ENCODE measurements around the gene ZMYND8.

DNA sequence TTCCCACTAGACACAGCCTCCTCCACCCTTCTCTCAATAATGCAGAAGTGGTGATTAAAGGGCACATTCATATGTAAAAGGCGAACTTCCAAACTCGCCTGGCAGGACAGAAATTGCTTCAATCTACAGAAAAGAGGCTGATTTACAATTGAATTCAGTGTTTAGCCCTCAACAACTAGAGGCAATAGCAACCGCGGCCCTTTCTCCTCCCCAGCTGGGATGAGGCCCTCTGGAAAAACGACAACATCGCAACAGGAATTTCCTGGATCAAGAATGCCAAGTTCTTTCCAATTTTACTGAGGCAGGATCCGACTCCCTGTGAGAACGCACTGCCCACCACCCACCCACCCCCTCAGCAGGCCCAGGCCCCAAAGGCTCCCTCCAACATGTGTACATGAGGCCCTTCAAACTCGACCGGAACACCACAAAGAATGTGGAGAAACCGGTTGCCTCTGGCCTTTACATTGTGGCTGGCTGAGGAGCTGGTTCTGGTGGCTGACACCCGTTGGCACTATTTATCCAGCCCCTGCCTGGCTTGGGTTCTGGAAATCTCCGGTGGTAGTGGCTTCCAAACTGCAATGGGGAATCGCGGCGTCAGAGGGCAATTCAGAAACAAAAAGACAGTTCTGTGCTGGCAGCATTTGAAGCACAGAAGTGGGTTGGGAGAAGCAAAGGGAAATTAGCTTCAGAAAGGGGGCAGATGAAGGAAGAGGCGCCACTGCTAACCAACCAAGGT lies 36.8 kb downstream of the ZMYND8 start:
- TF ChIP-seq, protein P1, sequence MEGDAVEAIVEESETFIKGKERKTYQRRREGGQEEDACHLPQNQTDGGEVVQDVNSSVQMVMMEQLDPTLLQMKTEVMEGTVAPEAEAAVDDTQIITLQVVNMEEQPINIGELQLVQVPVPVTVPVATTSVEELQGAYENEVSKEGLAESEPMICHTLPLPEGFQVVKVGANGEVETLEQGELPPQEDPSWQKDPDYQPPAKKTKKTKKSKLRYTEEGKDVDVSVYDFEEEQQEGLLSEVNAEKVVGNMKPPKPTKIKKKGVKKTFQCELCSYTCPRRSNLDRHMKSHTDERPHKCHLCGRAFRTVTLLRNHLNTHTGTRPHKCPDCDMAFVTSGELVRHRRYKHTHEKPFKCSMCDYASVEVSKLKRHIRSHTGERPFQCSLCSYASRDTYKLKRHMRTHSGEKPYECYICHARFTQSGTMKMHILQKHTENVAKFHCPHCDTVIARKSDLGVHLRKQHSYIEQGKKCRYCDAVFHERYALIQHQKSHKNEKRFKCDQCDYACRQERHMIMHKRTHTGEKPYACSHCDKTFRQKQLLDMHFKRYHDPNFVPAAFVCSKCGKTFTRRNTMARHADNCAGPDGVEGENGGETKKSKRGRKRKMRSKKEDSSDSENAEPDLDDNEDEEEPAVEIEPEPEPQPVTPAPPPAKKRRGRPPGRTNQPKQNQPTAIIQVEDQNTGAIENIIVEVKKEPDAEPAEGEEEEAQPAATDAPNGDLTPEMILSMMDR (conservative IDR thresholded peaks at IDR 0.05), result no peak
- peak; percentile 58; the same call in 1 of the 2 replicates for TF ChIP-seq ZFX (IDR thresholded peaks at IDR 0.05)
